Right renal cortex interstitium (tissue), 3 donors: ENCODE results near the gene PIWIL1. TPM values are rescaled to one million over a fixed set of nuclear protein-coding genes. Genes with fewer than 3 reads are reported as not detected.

Source experiments
- polyA plus RNA-seq, 3 donors: library from polyadenylated mRNA; unstranded; fragments of 120-200 nt; gene quantifications; one replicate each; pipeline ENCODE4 v1.2.1, GENCODE V29; 2013; ENCODE audit not compliant: insufficient read length in 3 of 3

The PIWIL1 gene
- polyA plus RNA-seq, 3 donors = 0.20 to 2.1 (median 0.68) TPM

Other genes starting within 250 kb of the PIWIL1 start
- 1 to 10 TPM; 1.8 to 2.8 (median 2.3) TPM for gene FZD10, start 175.4 kb upstream of the PIWIL1 start, polyA plus RNA-seq